Endothelial cell of umbilical vein (primary cell): Measurements from ENCODE around the gene UNC5A. TPM values are rescaled to one million over a fixed set of nuclear protein-coding genes. Genes with fewer than 3 reads are reported as not detected.

Source experiments
- BruUV-seq: library from RNA; stranded (reverse); fragments of 400-500 nt; replicated peaks from 2 replicates; lab custom pipeline; 2021; lab: Mats Ljungman, UMichigan
- CTCF ChIA-PET: fragments of 300-600, 350-600 bp; sonication (Branson Sonifier 250); formaldehyde crosslinking; loops from one replicate; lab custom pipeline; 2021; ENCODE audit warnings: antibody characterized with exemption, inconsistent platforms; lab: Charles Lee
- POLR2A ChIA-PET: fragments of 300-600, 350-600 bp; sonication (Branson Sonifier 250); formaldehyde crosslinking; loops from one replicate; lab custom pipeline; 2021; ENCODE audit warnings: antibody characterized with exemption, inconsistent platforms; lab: Charles Lee
- DNase-seq: peaks from one replicate; pipeline ENCODE4 v3.0.0-alpha.2; 2011; ENCODE audit warnings: low read depth, low spot score
- FAIRE-seq: peaks from 2 replicates; lab custom pipeline; 2011; peaks lifted over from hg19 to GRCh38; lab: Jason Lieb, UNC
- H2AFZ ChIP-seq: 2 replicates; pipeline ENCODE4 v1.6.0; 2012; ENCODE audit warnings: low read depth, low read length, control low read depth, inconsistent platforms
- H3K27ac ChIP-seq: 2 replicates; pipeline ENCODE4 v1.5.1; 2011; ENCODE audit warnings: low read depth, mild to moderate bottlenecking, control low read depth, low read length, moderate library complexity; ENCODE audit not compliant: insufficient read depth
- H3K27me3 ChIP-seq, 2 experiments: 2 replicates each; pipeline versions ENCODE4 v1.6.0 to v1.6.1; 2011; ENCODE audit warnings: low read length in 2 of 2, mixed read lengths in 1 of 2; ENCODE audit not compliant: control insufficient read depth in 2 of 2, insufficient read depth in 2 of 2
- H3K36me3 ChIP-seq, 2 experiments: 2 replicates in 1 of 2; 3 replicates in 1 of 2; pipeline ENCODE4 v1.5.1; 2011; ENCODE audit warnings: low read length in 2 of 2, mild to moderate bottlenecking in 1 of 2, moderate library complexity in 1 of 2; ENCODE audit not compliant: control insufficient read depth in 2 of 2, insufficient read depth in 2 of 2; ENCODE audit errors: extremely low read depth in 1 of 2
- H3K4me1 ChIP-seq: 3 replicates; pipeline ENCODE4 v1.5.1; 2011; ENCODE audit warnings: mild to moderate bottlenecking, low read length; ENCODE audit not compliant: control insufficient read depth, insufficient read depth; ENCODE audit errors: extremely low read depth
- H3K4me2 ChIP-seq: 2 replicates; pipeline ENCODE4 v1.6.1; 2011; ENCODE audit warnings: low read length, control low read depth, mixed read lengths; ENCODE audit not compliant: insufficient read depth
- H3K4me3 ChIP-seq, 3 experiments: fragments of 200-600 bp in 1 of 3; sonication (generic), shearing (Covaris generic) in 1 of 3; replicated peaks in 1 of 3; 2 replicates each; pipeline ENCODE4 v1.5.1; 2011 to 2016; ENCODE audit warnings: control low read depth in 3 of 3, low read length in 3 of 3, mild to moderate bottlenecking in 2 of 3, inconsistent platforms in 1 of 3, low read depth in 1 of 3, moderate library complexity in 1 of 3; ENCODE audit not compliant: insufficient read depth in 1 of 3
- H3K79me2 ChIP-seq: 2 replicates; pipeline ENCODE4 v1.6.0; 2012; ENCODE audit warnings: low read length, inconsistent platforms; ENCODE audit not compliant: control insufficient read depth, insufficient read depth
- H3K9ac ChIP-seq: replicated peaks from 2 replicates; pipeline ENCODE3; 2011; ENCODE audit warnings: low read length, control low read depth; ENCODE audit not compliant: insufficient read depth; ENCODE audit errors: extremely low read depth
- H3K9me1 ChIP-seq: replicated peaks from 3 replicates; pipeline ENCODE4 v1.6.0; 2011; ENCODE audit warnings: mild to moderate bottlenecking, low read length; ENCODE audit not compliant: control insufficient read depth, insufficient read depth; ENCODE audit errors: extremely low read depth
- H3K9me3 ChIP-seq: replicated peaks from 2 replicates; pipeline ENCODE4 v1.5.1; 2012; ENCODE audit warnings: low read length, inconsistent platforms; ENCODE audit not compliant: control insufficient read depth, insufficient read depth
- H4K20me1 ChIP-seq: replicated peaks from 2 replicates; pipeline ENCODE3; 2011; ENCODE audit warnings: mild to moderate bottlenecking, low read length; ENCODE audit not compliant: control insufficient read depth, insufficient read depth; ENCODE audit errors: extremely low read depth
- CTCF ChIP-seq, 2 donors: IDR thresholded peaks; 1 replicate in 1 of 2; 2 replicates in 1 of 2; pipeline ENCODE4 v1.5.1; 2011; ENCODE audit warnings: low read length in 2 of 2, mild to moderate bottlenecking in 2 of 2, moderate library complexity in 2 of 2, control low read depth in 1 of 2, inconsistent platforms in 1 of 2, low read depth in 1 of 2; ENCODE audit not compliant: insufficient read depth in 1 of 2; ENCODE audit errors: extremely low read depth in 1 of 2
- EZH2 ChIP-seq: IDR thresholded peaks from 2 replicates; pipeline ENCODE4 v1.6.1; 2012; ENCODE audit warnings: borderline replicate concordance, low read depth, mild to moderate bottlenecking, moderate library complexity, low read length, inconsistent platforms; ENCODE audit not compliant: severe bottlenecking
- FOS ChIP-seq: IDR thresholded peaks from 2 replicates; pipeline ENCODE4 v1.6.1; 2011; ENCODE audit warnings: mild to moderate bottlenecking, low read length, moderate library complexity, borderline replicate concordance; ENCODE audit not compliant: insufficient read depth
- GATA2 ChIP-seq: IDR thresholded peaks from 2 replicates; pipeline ENCODE4 v1.7.0; 2011; ENCODE audit warnings: low read depth, mild to moderate bottlenecking, moderate library complexity, mixed read lengths, low read length; ENCODE audit not compliant: insufficient read length, insufficient read depth
- JUN ChIP-seq: IDR thresholded peaks from 2 replicates; pipeline ENCODE4 v1.6.1; 2011; ENCODE audit warnings: borderline replicate concordance, low read depth; ENCODE audit not compliant: insufficient read length, insufficient read depth
- MAX ChIP-seq: IDR thresholded peaks from 2 replicates; pipeline ENCODE4 v1.6.1; 2011; ENCODE audit not compliant: insufficient read depth, insufficient read length
- MYC ChIP-seq: IDR thresholded peaks from one replicate; pipeline ENCODE4 v1.6.1; 2011; ENCODE audit warnings: mild to moderate bottlenecking, low read depth, low read length
- POLR2A ChIP-seq: IDR thresholded peaks from 2 replicates; pipeline ENCODE4 v1.6.1; 2012; ENCODE audit warnings: low read depth, mild to moderate bottlenecking, control low read depth, low read length
- POLR2AphosphoS5 ChIP-seq: IDR thresholded peaks from 2 replicates; pipeline ENCODE4 v1.6.1; 2012; ENCODE audit warnings: low read depth, mild to moderate bottlenecking, control low read depth, low read length, moderate library complexity; ENCODE audit not compliant: insufficient read depth
- dilution Hi-C: fragments of 300-500 bp; cut with MboI; formaldehyde crosslinking; loops from one replicate; pipeline ENCODE4 v1.15.0; 2019; ENCODE audit warnings: low sequenced_read_pairs; ENCODE audit not compliant: extremely low pct_ligation_motif_present
- intact Hi-C: fragments of 100-400 bp; cut with micrococcal nuclease; formaldehyde crosslinking; loops from one replicate; pipeline ENCODE4 v1.10.0; 2022
- polyA plus RNA-seq, 4 experiments: library from polyadenylated mRNA; depleted of rRNA in 3 of 4; stranded (reverse) in 3 of 4; unstranded in 1 of 4; fragments of >200 nt; gene quantifications; 2 replicates each; pipeline versions ENCODE4 v1.2.1 to v1.2.3, GENCODE V29; 2011 to 2012; ENCODE audit warnings: missing spikeins in 1 of 4
- total RNA-seq: library from RNA; stranded (reverse); gene quantifications from 2 replicates; pipeline ENCODE4 v1.2.3, GENCODE V29; 2021

Gene UNC5A
- total and polyA plus RNA-seq, 2 donors (not counting 3 experiments of a cell fraction or from before 2014, with no cell fraction given): 0.08 to 0.22 TPM

- no TSS peak for BruUV-seq
- Histone ChIP-seq H3K9me1 (no peaks in the 10 kb centered on the region), H3K4me2 (no peak overlapping the region), H4K20me1 (no peaks in the 10 kb centered on the region), H3K27ac (no peak overlapping the region), H3K4me3 (no peak overlapping the region), H3K9ac (no peak overlapping the region), H3K9me3 (no peaks in the 10 kb centered on the region), H3K36me3 (no peaks in the 10 kb centered on the region), H3K79me2 (no peaks in the 10 kb centered on the region), H3K4me1 (no peaks in the 10 kb centered on the region), H3K27me3 (peaks cover 5 to 11% of the 10 kb centered on the region in 2 experiments), H2AFZ (no peak overlapping the region)
- ChIA-PET POLR2A (no interaction called here), CTCF (interaction anchor here (1.3 kb wide), 1 partner anchor 206 kb away, joined by 6 read pairs; no protein-coding TSS in a partner anchor)
- intact Hi-C loops: no loop called here
- peak; percentile 41 for TF ChIP-seq EZH2
- no peak for TF ChIP-seq MYC
- TF ChIP-seq CTCF (IDR thresholded peaks at IDR 0.05; ENCODE audit: extremely low read depth in 1 of 2, insufficient read depth in 1 of 2, low read depth in 1 of 2, low read length in 2 of 2): no peak
- TF ChIP-seq JUN: no peak
- FAIRE-seq (no peak), DNase-seq (no peak)
- dilution Hi-C loops: no loop called here
Observed at GRCh38 chr5:176866707-176867310, 56.5 kb downstream of the UNC5A start.

- peaks cover 5 to 11% of the 10 kb centered on the region in 2 experiments for H3K27me3 ChIP-seq
- no peak overlapping the region for H3K27ac ChIP-seq
- no peak overlapping the region for H3K4me3 ChIP-seq
- FAIRE-seq (no peak), DNase-seq (no peak)
- no peak for TF ChIP-seq MAX
- no peak for TF ChIP-seq FOS
- TF ChIP-seq POLR2AphosphoS5: no peak
- TF ChIP-seq MYC: no peak
- no peak for TF ChIP-seq EZH2
- no peak for TF ChIP-seq POLR2A
- no peak for TF ChIP-seq CTCF (IDR thresholded peaks at IDR 0.05; ENCODE audit: extremely low read depth in 1 of 2, insufficient read depth in 1 of 2, low read depth in 1 of 2, low read length in 2 of 2)
- TF ChIP-seq JUN: no peak
- TF ChIP-seq GATA2: no peak
- no peaks in the 10 kb centered on the region for H3K4me1 ChIP-seq
- no peaks in the 10 kb centered on the region for H3K36me3 ChIP-seq
- dilution Hi-C loops: no loop called here
- H3K79me2 ChIP-seq: no peaks in the 10 kb centered on the region
- H2AFZ ChIP-seq: no peak overlapping the region
- no TSS peak for BruUV-seq
- intact Hi-C loops: no loop called here
- H3K4me2 ChIP-seq: no peak overlapping the region
- no peaks in the 10 kb centered on the region for H3K9me1 ChIP-seq
- no peaks in the 10 kb centered on the region for H3K9me3 ChIP-seq
- no peaks in the 10 kb centered on the region for H4K20me1 ChIP-seq
- CTCF ChIA-PET: no interaction called here
- no peak overlapping the region for H3K9ac ChIP-seq
- POLR2A ChIA-PET: no interaction called here
Observed at GRCh38 chr5:176868126-176868525, 57.8 kb downstream of the UNC5A start.
